ENCODE results near the gene MEF2C.

Gene MEF2C

GRCh38 chr5:88829054-88829453 is 53.9 kb downstream of the MEF2C start:
- peak; percentile 29 for DNase-seq (ENCODE audit: low read depth)

- DNase-seq (ENCODE audit: low read depth), result no peak
Measured at GRCh38 chr5:88827997-88828396, 55.0 kb downstream of the MEF2C start.

- peak; percentile 38 for DNase-seq (ENCODE audit: low read depth)
Measured at GRCh38 chr5:88826646-88827585, 56.1 kb downstream of the MEF2C start.

GRCh38 chr5:88825584-88826315 is 57.2 kb downstream of the MEF2C start:
- no peak for DNase-seq (ENCODE audit: low read depth)

- DNase-seq (ENCODE audit: low read depth), result no peak
Measured at GRCh38 chr5:88824892-88825583, 57.9 kb downstream of the MEF2C start.

GRCh38 chr5:88824141-88824540 is 58.8 kb downstream of the MEF2C start:
- no peak for DNase-seq (ENCODE audit: low read depth)

- no peak for DNase-seq (ENCODE audit: low read depth)
Measured at GRCh38 chr5:88823201-88823600, 59.8 kb downstream of the MEF2C start.

GRCh38 chr5:88821161-88821560 is 61.8 kb downstream of the MEF2C start:
- DNase-seq (ENCODE audit: low read depth), result no peak

GRCh38 chr5:88820581-88820980 is 62.4 kb downstream of the MEF2C start:
- DNase-seq (ENCODE audit: low read depth), result no peak

GRCh38 chr5:88819301-88819999 is 63.5 kb downstream of the MEF2C start:
- DNase-seq (ENCODE audit: low read depth), result no peak

GRCh38 chr5:88818296-88818695 is 64.7 kb downstream of the MEF2C start:
- DNase-seq (ENCODE audit: low read depth), result no peak

- DNase-seq (ENCODE audit: low read depth), result no peak
Measured at GRCh38 chr5:88816195-88816594, 66.8 kb downstream of the MEF2C start.

GRCh38 chr5:88815050-88815789 is 67.8 kb downstream of the MEF2C start:
- DNase-seq (ENCODE audit: low read depth), result no peak

- no peak for DNase-seq (ENCODE audit: low read depth)
Measured at GRCh38 chr5:88813805-88814575, 69.0 kb downstream of the MEF2C start.

- no peak for DNase-seq (ENCODE audit: low read depth)
Measured at GRCh38 chr5:88813244-88813643, 69.7 kb downstream of the MEF2C start.

- no peak for DNase-seq (ENCODE audit: low read depth)
Measured at GRCh38 chr5:88808153-88808552, 74.8 kb downstream of the MEF2C start.

- DNase-seq (ENCODE audit: low read depth), result no peak
Measured at GRCh38 chr5:88807327-88807726, 75.7 kb downstream of the MEF2C start.

GRCh38 chr5:88806338-88806737 is 76.6 kb downstream of the MEF2C start:
- no peak for DNase-seq (ENCODE audit: low read depth)

- no peak for DNase-seq (ENCODE audit: low read depth)
Measured at GRCh38 chr5:88805151-88805784, 77.7 kb downstream of the MEF2C start.

- no peak for DNase-seq (ENCODE audit: low read depth)
Measured at GRCh38 chr5:88804444-88804843, 78.5 kb downstream of the MEF2C start.

All from CMK (cell line).